Breast epithelium (tissue), 4 donors: Measurements from ENCODE around the gene SCTR. TPM values are rescaled to one million over a fixed set of nuclear protein-coding genes. Genes with fewer than 3 reads are reported as not detected.

Experiments used
- DNase-seq, 2 donors: peaks; one replicate each; pipeline ENCODE4 v3.0.0-alpha.2; 2019; ENCODE audit warnings: low spot score in 2 of 2
- H3K27ac ChIP-seq, 2 donors: fragments of 200-600 bp; sonication (generic) in 1 of 2; one replicate each; pipeline ENCODE4 v1.5.1; 2016 to 2019; ENCODE audit warnings: mild to moderate bottlenecking in 1 of 2
- H3K27me3 ChIP-seq, 2 donors: fragments of 200-600 bp; sonication (generic) in 1 of 2; one replicate each; pipeline versions ENCODE4 v1.5.1 to v1.6.0; 2017 to 2019; ENCODE audit warnings: control low read depth in 1 of 2, mild to moderate bottlenecking in 1 of 2
- H3K36me3 ChIP-seq: fragments of 200-600 bp; one replicate; pipeline ENCODE4 v1.5.1; 2019
- H3K4me1 ChIP-seq, 2 donors: fragments of 200-600 bp; sonication (generic); one replicate each; pipeline ENCODE4 v1.5.1; 2016 to 2019; ENCODE audit warnings: control low read depth in 1 of 2
- H3K4me3 ChIP-seq, 3 donors: fragments of 200-600 bp; sonication (generic); 1 replicate in 2 of 3; 2 replicates in 1 of 3; pipeline ENCODE4 v1.5.1; 2016 to 2019; ENCODE audit warnings: mild to moderate bottlenecking in 3 of 3, moderate library complexity in 2 of 3
- H3K9me3 ChIP-seq, 2 donors: fragments of 200-600 bp; sonication (generic) in 1 of 2; one replicate each; pipeline ENCODE4 v1.5.1; 2016 to 2019; ENCODE audit warnings: control low read depth in 1 of 2
- POLR2A ChIP-seq: fragments of 450-650 bp; IDR thresholded peaks from one replicate; pipeline ENCODE4 v1.6.1; 2016; ENCODE audit warnings: antibody characterized with exemption, mild to moderate bottlenecking, moderate library complexity
- POLR2AphosphoS5 ChIP-seq, 3 donors: sonication (generic); formaldehyde crosslinking; IDR thresholded peaks; one replicate each; pipeline ENCODE4 v1.6.1; 2017; ENCODE audit warnings: antibody characterized with exemption in 3 of 3
- intact Hi-C: fragments of 100-400 bp; cut with DNase I; formaldehyde crosslinking; loops from one replicate; pipeline ENCODE4 v1.15.1; 2023; ENCODE audit warnings: low total_unique reads
- total RNA-seq, 3 donors: library from RNA; depleted of rRNA; stranded (reverse); fragments of >200 nt; gene quantifications; one replicate each; pipeline ENCODE4 v1.1.0, GENCODE V29; 2016
- TF ChIP-seq, protein P1 (sequence below), 3 donors: fragments of 450-650 bp; IDR thresholded peaks; one replicate each; pipeline ENCODE4 v1.5.1; 2016 to 2017; ENCODE audit warnings: antibody characterized with exemption in 3 of 3, mild to moderate bottlenecking in 3 of 3, moderate library complexity in 3 of 3

Gene SCTR
- total RNA-seq, 3 donors from 2014 or later, result not detected

GRCh38 chr2:119478188-119478977, 45.9 kb downstream of the SCTR start:
- DNase-seq, result no peak
- intact Hi-C loops, result loop anchor here (5.0 kb wide), 1 partner anchor 71 kb away; no protein-coding TSS in a partner anchor
- Histone ChIP-seq H3K27me3 (peaks cover 0 to 3% of the 10 kb centered on the region in 2 donors), H3K4me1 (no peaks in the 10 kb centered on the region), H3K36me3 (no peaks in the 10 kb centered on the region), H3K4me3 (no peak overlapping the region), H3K9me3 (no peaks in the 10 kb centered on the region), H3K27ac (no peak overlapping the region)
- TF ChIP-seq POLR2A, result no peak
- TF ChIP-seq, protein P1, sequence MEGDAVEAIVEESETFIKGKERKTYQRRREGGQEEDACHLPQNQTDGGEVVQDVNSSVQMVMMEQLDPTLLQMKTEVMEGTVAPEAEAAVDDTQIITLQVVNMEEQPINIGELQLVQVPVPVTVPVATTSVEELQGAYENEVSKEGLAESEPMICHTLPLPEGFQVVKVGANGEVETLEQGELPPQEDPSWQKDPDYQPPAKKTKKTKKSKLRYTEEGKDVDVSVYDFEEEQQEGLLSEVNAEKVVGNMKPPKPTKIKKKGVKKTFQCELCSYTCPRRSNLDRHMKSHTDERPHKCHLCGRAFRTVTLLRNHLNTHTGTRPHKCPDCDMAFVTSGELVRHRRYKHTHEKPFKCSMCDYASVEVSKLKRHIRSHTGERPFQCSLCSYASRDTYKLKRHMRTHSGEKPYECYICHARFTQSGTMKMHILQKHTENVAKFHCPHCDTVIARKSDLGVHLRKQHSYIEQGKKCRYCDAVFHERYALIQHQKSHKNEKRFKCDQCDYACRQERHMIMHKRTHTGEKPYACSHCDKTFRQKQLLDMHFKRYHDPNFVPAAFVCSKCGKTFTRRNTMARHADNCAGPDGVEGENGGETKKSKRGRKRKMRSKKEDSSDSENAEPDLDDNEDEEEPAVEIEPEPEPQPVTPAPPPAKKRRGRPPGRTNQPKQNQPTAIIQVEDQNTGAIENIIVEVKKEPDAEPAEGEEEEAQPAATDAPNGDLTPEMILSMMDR (IDR thresholded peaks at IDR 0.05), result no peak
- TF ChIP-seq POLR2AphosphoS5 (IDR thresholded peaks at IDR 0.05), result no peak

DNA sequence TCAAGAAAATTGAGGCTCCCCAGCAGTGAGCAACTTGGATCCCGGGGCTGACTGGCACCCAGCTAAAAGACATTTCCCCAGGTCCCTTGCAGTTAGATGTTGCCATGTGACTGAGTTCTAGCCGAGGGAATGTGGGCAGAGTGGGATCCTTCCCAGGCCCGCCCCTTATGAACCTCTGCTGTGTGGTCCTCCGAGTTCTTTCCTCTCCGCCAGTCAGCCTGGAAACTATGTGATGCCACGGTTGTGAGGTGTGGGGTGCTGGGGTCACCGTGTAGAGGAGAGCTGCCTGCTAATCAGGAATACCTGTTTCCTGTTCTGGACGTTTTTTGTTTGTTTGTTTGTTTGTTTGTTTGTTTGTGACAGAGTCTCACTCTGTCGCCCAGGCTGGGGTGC, 47.2 kb downstream of the SCTR start:
- Histone ChIP-seq H3K4me3 (no peak overlapping the region), H3K27me3 (peaks cover 0 to 3% of the 10 kb centered on the region in 2 donors), H3K36me3 (no peaks in the 10 kb centered on the region), H3K27ac (no peak overlapping the region), H3K4me1 (no peaks in the 10 kb centered on the region), H3K9me3 (no peaks in the 10 kb centered on the region)
- intact Hi-C loops, result loop anchor here (5.0 kb wide), 1 partner anchor 70 kb away; no protein-coding TSS in a partner anchor
- TF ChIP-seq POLR2A (no peak), POLR2AphosphoS5 (IDR thresholded peaks at IDR 0.05) (no peak)
- TF ChIP-seq, protein P1 (IDR thresholded peaks at IDR 0.05), result no peak
- no peak for DNase-seq

GRCh38 chr2:119476301-119477112, 47.8 kb downstream of the SCTR start:
- DNase-seq, result no peak
- H3K27me3 ChIP-seq, result peaks cover 0 to 3% of the 10 kb centered on the region in 2 donors
- intact Hi-C loops, result loop anchor here (5.0 kb wide), 1 partner anchor 69 kb away; no protein-coding TSS in a partner anchor
- TF ChIP-seq POLR2AphosphoS5 (IDR thresholded peaks at IDR 0.05), result no peak
- TF ChIP-seq, protein P1 (IDR thresholded peaks at IDR 0.05), result peak; percentile 78 to 89 (median 81)
- H3K4me1 ChIP-seq, result no peaks in the 10 kb centered on the region
- no peaks in the 10 kb centered on the region for H3K36me3 ChIP-seq
- H3K27ac ChIP-seq, result no peak overlapping the region
- H3K9me3 ChIP-seq, result no peaks in the 10 kb centered on the region
- H3K4me3 ChIP-seq, result no peak overlapping the region

DNA sequence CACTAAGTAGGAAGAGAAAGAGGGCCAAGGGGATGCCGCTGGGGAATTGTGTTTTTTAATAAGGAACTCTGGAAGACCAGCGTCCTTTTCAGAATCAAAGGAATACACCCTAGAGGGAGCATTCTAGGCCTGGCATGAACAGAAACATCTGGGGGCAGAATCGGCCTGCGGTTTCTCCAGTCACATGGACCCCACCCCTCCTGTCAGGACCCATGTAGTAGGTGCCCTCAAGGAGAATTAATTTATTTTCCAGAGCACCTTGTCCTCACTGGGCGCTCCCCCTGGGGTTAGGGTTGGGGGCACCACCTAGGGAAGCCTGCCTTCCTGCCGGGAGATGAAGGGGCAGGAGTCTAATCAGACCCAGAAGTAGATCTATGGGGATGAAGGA, 48.4 kb downstream of the SCTR start:
- Histone ChIP-seq H3K27me3 (peaks cover 0 to 3% of the 10 kb centered on the region in 2 donors), H3K4me1 (no peaks in the 10 kb centered on the region), H3K4me3 (no peak overlapping the region), H3K27ac (no peak overlapping the region), H3K36me3 (no peaks in the 10 kb centered on the region), H3K9me3 (no peaks in the 10 kb centered on the region)
- TF ChIP-seq, protein P1 (IDR thresholded peaks at IDR 0.05), result no peak
- TF ChIP-seq POLR2A, result no peak
- TF ChIP-seq POLR2AphosphoS5 (IDR thresholded peaks at IDR 0.05), result no peak
- intact Hi-C loops, result loop anchor here (5.0 kb wide), 1 partner anchor 69 kb away; no protein-coding TSS in a partner anchor
- DNase-seq, result no peak
